CD4-positive, alpha-beta T cell (primary cell): ENCODE results near the gene SLMAP. TPM values are rescaled to one million over a fixed set of nuclear protein-coding genes. Genes with fewer than 3 reads are reported as not detected.

Experiments used
- ATAC-seq: fragments of 200-7000 bp; cut with Tn5 transposase; one replicate; pipeline ENCODE4 v1.10.0; 2022; ENCODE audit warnings: mild to moderate bottlenecking; ENCODE audit not compliant: poor library complexity
- CTCF ChIA-PET: fragments of 350-600 bp; sonication (Branson Sonifier 250); formaldehyde crosslinking; loops from one replicate; lab custom pipeline; 2021; ENCODE audit warnings: antibody characterized with exemption, inconsistent platforms; lab: Charles Lee
- POLR2A ChIA-PET: fragments of 350-600 bp; sonication (Branson Sonifier 250); formaldehyde crosslinking; loops from one replicate; lab custom pipeline; 2021; ENCODE audit warnings: antibody characterized with exemption, inconsistent platforms; lab: Charles Lee
- DNase-seq, 14 experiments: peaks; one replicate each; pipeline ENCODE4 v3.0.0-alpha.2; 2013 to 2020; ENCODE audit warnings: mixed read lengths in 2 of 14
- H3K27ac ChIP-seq, 2 donors: one replicate each; pipeline versions ENCODE4 v1.5.1 to v1.7.0; 2013; ENCODE audit warnings: low read length in 2 of 2, low read depth in 1 of 2, mild to moderate bottlenecking in 1 of 2
- H3K27me3 ChIP-seq, 2 experiments: 1 replicate in 1 of 2; 2 replicates in 1 of 2; pipeline versions ENCODE4 v1.6.1 to v1.7.0; 2013; ENCODE audit warnings: low read length in 2 of 2, control low read depth in 1 of 2, mild to moderate bottlenecking in 1 of 2, moderate library complexity in 1 of 2; ENCODE audit not compliant: insufficient read depth in 2 of 2, control insufficient read depth in 1 of 2
- H3K36me3 ChIP-seq: one replicate; pipeline ENCODE4 v1.6.1; 2013; ENCODE audit warnings: low read length, control low read depth; ENCODE audit not compliant: insufficient read depth
- H3K4me1 ChIP-seq: one replicate; pipeline ENCODE4 v1.6.1; 2013; ENCODE audit warnings: low read length, control low read depth; ENCODE audit not compliant: insufficient read depth
- H3K4me3 ChIP-seq: one replicate; pipeline ENCODE4 v1.5.1; 2013; ENCODE audit warnings: mild to moderate bottlenecking, low read length, moderate library complexity
- H3K9me3 ChIP-seq, 2 experiments: 1 replicate in 1 of 2; 2 replicates in 1 of 2; pipeline versions ENCODE4 v1.6.1 to v1.7.0; 2013; ENCODE audit warnings: low read length in 2 of 2, mild to moderate bottlenecking in 2 of 2, control low read depth in 1 of 2, moderate library complexity in 1 of 2; ENCODE audit not compliant: control insufficient read depth in 1 of 2, insufficient read depth in 1 of 2
- H3K27ac Mint-ChIP-seq: one replicate; pipeline ENCODE4 v1.8.0; 2020; ENCODE audit warnings: mixed read lengths
- H3K27me3 Mint-ChIP-seq: one replicate; pipeline ENCODE4 v1.8.0; 2021; ENCODE audit warnings: mixed read lengths
- H3K36me3 Mint-ChIP-seq: one replicate; pipeline ENCODE4 v1.8.0; 2021; ENCODE audit warnings: low read depth, mixed read lengths
- H3K4me1 Mint-ChIP-seq: one replicate; pipeline ENCODE4 v1.8.0; 2021; ENCODE audit warnings: low read depth, mixed read lengths
- H3K4me3 Mint-ChIP-seq: one replicate; pipeline ENCODE4 v1.8.0; 2020; ENCODE audit warnings: mild to moderate bottlenecking, mixed read lengths
- H3K9me3 Mint-ChIP-seq: one replicate; pipeline ENCODE4 v1.8.0; 2020; ENCODE audit warnings: mixed read lengths
- CTCF ChIP-seq: fragments of 200-600 bp; IDR thresholded peaks from one replicate; pipeline ENCODE4 v1.8.0; 2022; ENCODE audit warnings: antibody characterized with exemption, mild to moderate bottlenecking
- intact Hi-C, 2 experiments: fragments of 100-400 bp; cut with DNase I in 1 of 2; cut with micrococcal nuclease in 1 of 2; formaldehyde crosslinking; loops; one replicate each; pipeline versions ENCODE4 v1.15.1 to v1.9.0; 2023 to 2025; cut with DNase I, micrococcal nuclease
- total RNA-seq, 174 experiments: library from RNA in 2 of 174; stranded (reverse) in 2 of 174; gene quantifications; one replicate each; pipeline ENCODE4 v1.2.3 and lab custom pipeline; 2021 to 2026

SLMAP gene
- total RNA-seq, 2 experiments from 2014 or later = 51.3 to 52.2 TPM

GRCh38 chr3:57785446-57785845 lies 29.3 kb downstream of the SLMAP start:
- H3K27ac Mint-ChIP-seq = no peak overlapping the region
- POLR2A ChIA-PET = interaction anchor here (0.6 kb wide), 1 partner anchor 27 kb away, joined by 3 read pairs; no protein-coding TSS in a partner anchor

GRCh38 chr3:57787867-57788623 lies 31.9 kb downstream of the SLMAP start:
- no peaks in the 10 kb centered on the region for H3K36me3 ChIP-seq
- no peaks in the 10 kb centered on the region for H3K9me3 Mint-ChIP-seq
- H3K27me3 Mint-ChIP-seq = no peaks in the 10 kb centered on the region
- no peak for TF ChIP-seq CTCF
- intact Hi-C loops = no loop called here
- peaks cover 11% of the 10 kb centered on the region for H3K4me1 ChIP-seq
- H3K4me3 ChIP-seq = no peak overlapping the region
- H3K4me3 Mint-ChIP-seq = no peak overlapping the region
- peaks cover 4% of the 10 kb centered on the region for H3K36me3 Mint-ChIP-seq
- peak in 1 of 14 experiments; percentile 13 for DNase-seq
- CTCF ChIA-PET = no interaction called here
- H3K27me3 ChIP-seq = no peaks in the 10 kb centered on the region
- H3K4me1 Mint-ChIP-seq = peaks cover 28% of the 10 kb centered on the region
- no peak overlapping the region for H3K27ac ChIP-seq
- ATAC-seq = no peak
- no peaks in the 10 kb centered on the region for H3K9me3 ChIP-seq
- POLR2A ChIA-PET = no interaction called here
- no peak overlapping the region for H3K27ac Mint-ChIP-seq

More at GRCh38 chr3:57785446-57785845, 29.3 kb downstream of the SLMAP start:
- H3K27me3 ChIP-seq = no peaks in the 10 kb centered on the region
- H3K4me3 ChIP-seq = no peak overlapping the region
- CTCF ChIA-PET = interaction anchor here (0.8 kb wide), 1 partner anchor 10 kb away, joined by 4 read pairs; no protein-coding TSS in a partner anchor
- Mint-ChIP-seq H3K36me3 (peaks cover 14% of the 10 kb centered on the region), H3K4me1 (peaks cover 37% of the 10 kb centered on the region), H3K4me3 (no peak overlapping the region), H3K27me3 (no peaks in the 10 kb centered on the region), H3K9me3 (no peaks in the 10 kb centered on the region)
- H3K9me3 ChIP-seq = no peaks in the 10 kb centered on the region
- H3K27ac ChIP-seq = no peak overlapping the region
- no peak for DNase-seq
- H3K4me1 ChIP-seq = peaks cover 11% of the 10 kb centered on the region
- intact Hi-C loops = no loop called here
- TF ChIP-seq CTCF = no peak
- ATAC-seq = no peak
- no peaks in the 10 kb centered on the region for H3K36me3 ChIP-seq

- Histone ChIP-seq H3K9me3 (no peaks in the 10 kb centered on the region), H3K4me1 (peaks cover 10% of the 10 kb centered on the region), H3K4me3 (no peak overlapping the region), H3K36me3 (no peaks in the 10 kb centered on the region), H3K27ac (no peak overlapping the region), H3K27me3 (no peaks in the 10 kb centered on the region)
- Mint-ChIP-seq H3K9me3 (no peaks in the 10 kb centered on the region), H3K27ac (no peak overlapping the region), H3K4me3 (no peak overlapping the region), H3K27me3 (no peaks in the 10 kb centered on the region), H3K36me3 (no peaks in the 10 kb centered on the region), H3K4me1 (peaks cover 28% of the 10 kb centered on the region)
- ATAC-seq (no peak), DNase-seq (no peak)
- CTCF ChIA-PET = no interaction called here
- TF ChIP-seq CTCF = no peak
- POLR2A ChIA-PET = no interaction called here
- intact Hi-C loops = no loop called here
These were observed 32.5 kb downstream of the SLMAP start for GRCh38 chr3:57788624-57789018.
